Prostate gland (tissue), 2 donors: Measurements from ENCODE around the gene ASB8. TPM values are rescaled to one million over a fixed set of nuclear protein-coding genes. Genes with fewer than 3 reads are reported as not detected.

Experiments
- DNase-seq: peaks from one replicate; pipeline ENCODE4 v3.0.0-alpha.2; 2019; ENCODE audit warnings: low spot score
- H3K27ac ChIP-seq, 2 donors: fragments of 200-600 bp; sonication (generic); 2 replicates each; pipeline ENCODE4 v1.5.1; 2017 to 2019
- H3K27me3 ChIP-seq: fragments of 200-600 bp; sonication (generic); replicated peaks from 2 replicates; pipeline ENCODE4 v1.5.1; 2019; ENCODE audit not compliant: insufficient read depth
- H3K36me3 ChIP-seq, 2 donors: fragments of 200-600 bp; sonication (generic); 1 replicate in 1 of 2; 2 replicates in 1 of 2; pipeline versions ENCODE4 v1.5.1 to v1.8.1; 2017 to 2019
- H3K4me1 ChIP-seq: fragments of 200-600 bp; sonication (generic); replicated peaks from 2 replicates; pipeline ENCODE4 v1.5.1; 2019
- H3K4me3 ChIP-seq, 2 donors: fragments of 200-600 bp; sonication (generic); 2 replicates each; pipeline ENCODE4 v1.5.1; 2017 to 2019
- H3K9me3 ChIP-seq: fragments of 200-600 bp; sonication (generic); 2 replicates; pipeline ENCODE4 v1.5.1; 2017
- POLR2A ChIP-seq: fragments of 450-650 bp; IDR thresholded peaks from one replicate; pipeline ENCODE4 v1.6.1; 2016; ENCODE audit warnings: antibody characterized with exemption, mild to moderate bottlenecking
- POLR2AphosphoS5 ChIP-seq: sonication (generic); formaldehyde crosslinking; IDR thresholded peaks from one replicate; pipeline ENCODE4 v1.6.1; 2017; ENCODE audit warnings: antibody characterized with exemption
- WGBS: methylation state at CpG from one replicate; pipeline ENCODE4 v1.1.5; 2018; 5-methylcytosine and 5-hydroxymethylcytosine counted together
- intact Hi-C: fragments of 100-400 bp; cut with DNase I; formaldehyde crosslinking; loops from one replicate; pipeline ENCODE4 v1.14.2; 2022
- total RNA-seq, 2 donors: library from RNA; depleted of rRNA; stranded (reverse); fragments of >200 nt; gene quantifications; one replicate each; pipeline ENCODE4 v1.1.0, GENCODE V29; 2016
- TF ChIP-seq, protein P1 (sequence below), 4 experiments: fragments of 200-600 bp in 2 of 4; fragments of 450-650 bp in 2 of 4; sonication (generic) in 2 of 4; IDR thresholded peaks; 1 replicate in 3 of 4; 2 replicates in 1 of 4; pipeline ENCODE4 v1.5.1; 2016 to 2019; ENCODE audit warnings: antibody characterized with exemption in 4 of 4, mild to moderate bottlenecking in 2 of 4, moderate library complexity in 2 of 4

The ASB8 gene
- total RNA-seq, 2 donors from 2014 or later, result 38.8 to 43.2 TPM

DNA sequence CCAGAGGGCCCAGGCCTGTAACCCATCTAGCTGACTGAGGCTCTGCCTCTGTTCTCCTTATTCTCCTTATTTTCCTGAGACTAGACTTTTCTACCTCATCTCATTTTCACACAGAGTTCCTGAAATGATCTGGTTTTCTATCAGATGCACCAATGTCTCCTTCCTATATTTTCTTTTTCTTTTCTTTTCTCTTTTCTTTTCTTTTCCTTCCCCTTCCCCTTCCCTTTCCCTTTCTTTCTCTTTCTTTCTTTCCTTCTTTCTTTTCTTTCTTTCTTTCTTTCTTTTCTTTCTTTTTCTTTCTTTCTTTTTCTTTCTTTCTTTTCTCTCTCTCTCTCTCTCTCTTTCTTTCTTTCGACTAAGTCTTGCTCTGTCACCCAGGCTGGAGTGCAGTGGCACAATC is 23.1 kb upstream of the ASB8 start:
- no peak for DNase-seq
- H3K36me3 ChIP-seq, result no peaks in the 10 kb centered on the region
- H3K4me3 ChIP-seq, result no peak overlapping the region
- intact Hi-C loops, result no loop called here
- H3K4me1 ChIP-seq, result no peaks in the 10 kb centered on the region
- no peak overlapping the region for H3K27ac ChIP-seq
- WGBS, result 88% methylated on average over 1 of the region's 1 CpG
- TF ChIP-seq, protein P1, sequence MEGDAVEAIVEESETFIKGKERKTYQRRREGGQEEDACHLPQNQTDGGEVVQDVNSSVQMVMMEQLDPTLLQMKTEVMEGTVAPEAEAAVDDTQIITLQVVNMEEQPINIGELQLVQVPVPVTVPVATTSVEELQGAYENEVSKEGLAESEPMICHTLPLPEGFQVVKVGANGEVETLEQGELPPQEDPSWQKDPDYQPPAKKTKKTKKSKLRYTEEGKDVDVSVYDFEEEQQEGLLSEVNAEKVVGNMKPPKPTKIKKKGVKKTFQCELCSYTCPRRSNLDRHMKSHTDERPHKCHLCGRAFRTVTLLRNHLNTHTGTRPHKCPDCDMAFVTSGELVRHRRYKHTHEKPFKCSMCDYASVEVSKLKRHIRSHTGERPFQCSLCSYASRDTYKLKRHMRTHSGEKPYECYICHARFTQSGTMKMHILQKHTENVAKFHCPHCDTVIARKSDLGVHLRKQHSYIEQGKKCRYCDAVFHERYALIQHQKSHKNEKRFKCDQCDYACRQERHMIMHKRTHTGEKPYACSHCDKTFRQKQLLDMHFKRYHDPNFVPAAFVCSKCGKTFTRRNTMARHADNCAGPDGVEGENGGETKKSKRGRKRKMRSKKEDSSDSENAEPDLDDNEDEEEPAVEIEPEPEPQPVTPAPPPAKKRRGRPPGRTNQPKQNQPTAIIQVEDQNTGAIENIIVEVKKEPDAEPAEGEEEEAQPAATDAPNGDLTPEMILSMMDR (IDR thresholded peaks at IDR 0.05), result no peak
- TF ChIP-seq POLR2A (no peak), POLR2AphosphoS5 (no peak)
- peaks cover 18% of the 10 kb centered on the region for H3K27me3 ChIP-seq
- no peaks in the 10 kb centered on the region for H3K9me3 ChIP-seq

DNA sequence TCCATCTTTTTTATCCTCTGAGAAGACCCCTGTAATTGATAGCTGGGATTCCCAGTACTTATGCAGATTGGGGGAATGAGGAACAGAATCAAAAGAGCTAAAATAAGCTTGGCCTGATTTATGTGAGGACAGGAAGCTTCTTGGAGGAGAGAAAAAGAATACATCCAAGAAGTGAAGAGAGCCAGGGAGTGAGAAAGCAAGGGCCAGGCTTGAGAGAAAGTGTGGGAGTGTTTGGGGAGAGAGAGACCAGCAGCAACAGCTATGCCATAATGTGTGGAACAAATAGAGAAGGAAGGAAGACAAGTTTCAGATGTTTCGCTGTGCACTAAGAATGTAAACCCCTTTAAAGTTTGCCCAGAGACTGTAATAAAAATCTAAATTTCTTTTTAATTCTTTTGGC is 22.2 kb upstream of the ASB8 start:
- peaks cover 14% of the 10 kb centered on the region for H3K27me3 ChIP-seq
- no peaks in the 10 kb centered on the region for H3K4me1 ChIP-seq
- H3K36me3 ChIP-seq, result no peaks in the 10 kb centered on the region
- no peaks in the 10 kb centered on the region for H3K9me3 ChIP-seq
- intact Hi-C loops, result no loop called here
- H3K27ac ChIP-seq, result no peak overlapping the region
- TF ChIP-seq POLR2AphosphoS5 (no peak), POLR2A (no peak)
- TF ChIP-seq, protein P1 (IDR thresholded peaks at IDR 0.05), result no peak
- no peak overlapping the region for H3K4me3 ChIP-seq
- WGBS, result 95% methylated on average over 1 of the region's 1 CpG
- DNase-seq, result no peak

DNA sequence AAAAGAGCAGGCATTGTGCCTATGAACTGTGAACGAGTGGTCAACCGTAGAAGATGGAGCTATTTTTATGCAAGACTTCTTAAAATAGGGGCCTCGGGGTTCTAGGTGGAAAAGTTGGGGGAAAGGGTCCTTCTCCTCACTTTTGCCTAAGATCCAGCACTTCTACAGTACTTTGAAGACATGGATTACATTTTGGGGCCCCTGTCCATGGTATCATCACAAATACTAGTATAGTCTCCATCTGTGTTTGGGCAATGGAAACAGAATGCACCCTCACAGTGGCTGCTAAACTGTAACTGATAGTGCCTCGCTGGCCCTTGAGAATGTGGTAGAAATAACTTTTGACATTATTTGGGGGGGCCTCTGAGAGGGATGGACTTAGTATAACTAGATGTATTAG is 20.7 kb upstream of the ASB8 start:
- no peaks in the 10 kb centered on the region for H3K9me3 ChIP-seq
- DNase-seq, result no peak
- H3K36me3 ChIP-seq, result no peaks in the 10 kb centered on the region
- WGBS, result 60% methylated on average over 4 of the region's 4 CpGs
- no peak overlapping the region for H3K27ac ChIP-seq
- H3K4me1 ChIP-seq, result no peaks in the 10 kb centered on the region
- H3K27me3 ChIP-seq, result peaks cover 5% of the 10 kb centered on the region
- no peak overlapping the region for H3K4me3 ChIP-seq
- TF ChIP-seq POLR2AphosphoS5, result no peak
- no peak for TF ChIP-seq POLR2A
- TF ChIP-seq, protein P1 (IDR thresholded peaks at IDR 0.05), result no peak
- intact Hi-C loops, result no loop called here

DNA sequence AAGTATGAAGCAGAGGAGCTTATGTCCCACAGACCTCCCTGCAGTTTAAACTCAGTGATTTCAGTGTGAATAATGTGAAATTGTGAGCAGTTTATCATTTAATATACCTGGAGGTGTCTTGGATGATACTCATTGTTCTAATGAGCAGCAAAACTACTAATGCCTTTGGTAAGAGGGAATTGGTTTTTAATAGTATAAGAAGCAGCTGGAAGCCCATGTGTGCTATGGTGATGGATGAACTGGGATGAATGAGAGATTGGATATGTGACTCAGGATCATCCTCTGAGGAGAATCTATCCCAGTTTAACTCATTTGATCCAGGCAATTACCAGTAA is 19.1 kb upstream of the ASB8 start:
- Histone ChIP-seq H3K4me1 (no peaks in the 10 kb centered on the region), H3K27me3 (peaks cover 5% of the 10 kb centered on the region), H3K4me3 (no peak overlapping the region), H3K27ac (no peak overlapping the region), H3K9me3 (no peaks in the 10 kb centered on the region), H3K36me3 (no peaks in the 10 kb centered on the region)
- TF ChIP-seq POLR2A, result no peak
- TF ChIP-seq POLR2AphosphoS5, result no peak
- TF ChIP-seq, protein P1 (IDR thresholded peaks at IDR 0.05), result no peak
- DNase-seq, result no peak
- intact Hi-C loops, result no loop called here

DNA sequence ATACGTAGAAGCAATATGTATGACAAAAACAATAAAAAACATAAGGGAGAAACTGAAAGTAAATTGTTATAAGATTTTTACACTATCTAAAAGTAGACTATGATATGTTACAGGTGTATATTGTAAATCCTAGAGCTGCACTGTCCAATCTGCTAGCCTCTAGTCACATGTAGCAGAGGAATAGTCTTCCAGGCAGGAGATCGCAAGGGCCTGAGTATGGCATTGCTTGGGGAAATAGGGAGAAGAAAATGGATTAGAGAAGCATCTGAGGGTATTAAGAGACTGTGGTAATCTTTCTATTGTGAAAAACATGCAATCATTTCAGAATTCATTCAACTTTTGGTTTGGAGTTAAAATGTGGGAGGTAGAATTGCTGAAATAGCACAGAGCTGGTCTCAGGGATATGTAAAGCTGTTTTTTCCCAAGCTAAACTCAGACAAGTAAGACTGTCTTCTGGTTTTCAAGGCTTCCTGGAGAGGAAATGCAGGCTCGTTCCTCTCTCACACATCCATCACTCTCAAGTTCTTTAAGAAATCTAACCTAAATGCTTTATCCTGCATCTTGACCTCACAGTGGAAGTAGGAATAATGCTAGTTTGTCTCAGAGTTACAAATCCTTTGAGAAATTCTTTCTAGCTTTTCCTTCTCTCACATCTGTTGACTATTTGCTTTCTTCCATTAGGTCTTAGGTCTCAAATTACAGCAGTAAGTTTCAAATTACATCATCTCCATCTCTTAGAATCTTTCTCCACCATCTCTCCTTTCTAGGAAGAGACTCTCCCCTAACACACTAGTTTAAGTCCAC is 18.5 kb upstream of the ASB8 start:
- intact Hi-C loops, result no loop called here
- Histone ChIP-seq H3K36me3 (no peaks in the 10 kb centered on the region), H3K4me1 (no peaks in the 10 kb centered on the region), H3K27me3 (peaks cover 1% of the 10 kb centered on the region), H3K27ac (no peak overlapping the region), H3K9me3 (no peaks in the 10 kb centered on the region), H3K4me3 (no peak overlapping the region)
- WGBS, result 64% methylated on average over 3 of the region's 3 CpGs
- TF ChIP-seq POLR2AphosphoS5, result no peak
- no peak for TF ChIP-seq POLR2A
- TF ChIP-seq, protein P1 (IDR thresholded peaks at IDR 0.05), result no peak
- no peak for DNase-seq
